GM18909 (cell line): Measurements from ENCODE around the gene BCKDK.
A peak's percentile ranks its signal among the peaks of the same experiment; 100 is the strongest.

Experiments
- ATAC-seq: cut with Tn5 transposase; IDR thresholded peaks from one replicate; pipeline ENCODE4 v1.9.1; 2021; ENCODE audit warnings: mild to moderate bottlenecking; ENCODE audit not compliant: unreplicated experiment, poor library complexity

Gene BCKDK

DNA sequence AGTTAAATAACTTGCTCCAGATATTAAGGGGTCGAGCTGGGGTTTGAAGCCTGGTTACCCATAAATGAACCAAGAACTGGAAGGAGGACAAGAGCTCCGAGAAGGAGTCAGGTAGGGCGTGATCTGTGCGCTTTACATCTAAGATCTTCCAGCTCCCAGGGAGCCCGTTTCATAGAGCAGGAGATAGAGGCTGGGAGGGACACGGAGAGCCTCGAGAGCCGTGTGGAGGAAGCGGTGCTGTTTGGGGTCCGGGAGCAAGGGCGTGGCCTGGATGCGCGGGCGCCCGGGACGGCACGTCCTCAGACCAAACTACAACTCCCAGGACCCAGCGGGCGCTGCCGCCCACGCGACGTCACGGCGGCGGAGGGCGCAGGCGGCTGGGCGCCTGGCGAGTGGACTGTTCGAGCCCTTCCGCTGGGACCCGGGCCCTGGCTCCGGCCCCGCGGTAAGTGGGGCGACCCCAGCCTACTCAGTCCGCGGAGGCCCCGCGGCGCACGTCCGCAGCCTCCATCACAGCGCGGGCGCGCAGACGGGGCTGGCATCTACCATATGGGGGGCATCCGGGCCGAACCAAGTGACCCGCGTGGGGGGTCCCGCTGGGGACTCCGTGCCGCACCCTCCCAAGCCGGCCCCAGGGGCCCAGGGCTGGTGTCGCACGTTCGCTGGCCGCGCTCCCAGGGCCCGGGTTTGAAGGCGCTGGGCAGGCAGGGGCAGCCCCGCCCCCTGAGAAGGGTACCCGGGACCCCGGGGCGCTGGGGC is at the start of gene BCKDK:
Gene BCKDK (plus strand): TSS at position 352 of the 759 bp plus-strand sequence. CDS start 838 bp downstream, outside the sequence.
- peak; percentile 82 for ATAC-seq

DNA sequence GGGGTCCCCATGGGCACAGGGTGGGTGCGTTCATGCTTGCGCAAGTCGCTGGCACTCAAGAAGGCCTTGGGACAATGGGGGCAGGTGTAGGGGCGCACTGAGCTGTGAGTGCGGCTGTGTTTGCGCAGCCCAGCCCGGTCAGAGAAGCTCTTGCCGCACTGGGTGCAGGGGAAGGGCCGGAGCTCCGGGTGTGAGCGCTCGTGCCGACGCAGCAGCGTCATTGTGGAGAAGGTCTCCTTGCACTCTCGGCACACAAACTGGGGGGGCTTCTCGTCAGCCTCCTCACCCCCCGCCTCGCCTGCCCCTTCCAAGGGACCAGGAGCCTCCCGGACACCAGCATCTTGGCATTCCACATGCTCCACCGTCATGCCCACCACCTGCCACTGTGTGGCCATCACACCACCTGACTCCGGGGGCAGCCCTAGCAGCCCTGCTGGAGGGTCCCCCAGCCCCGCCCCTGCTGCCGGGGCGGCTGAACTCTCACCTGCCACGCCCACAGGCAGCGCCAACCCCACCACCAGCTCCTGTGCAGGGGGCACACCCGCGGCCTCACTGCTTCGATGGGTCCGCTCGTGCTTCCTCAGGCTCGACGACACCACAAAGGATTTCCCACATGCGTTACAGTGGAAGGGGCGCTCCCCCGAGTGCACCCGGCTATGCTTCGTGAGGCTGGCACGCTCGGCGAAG is 46.9 kb upstream of the BCKDK start:
- no peak for ATAC-seq

DNA sequence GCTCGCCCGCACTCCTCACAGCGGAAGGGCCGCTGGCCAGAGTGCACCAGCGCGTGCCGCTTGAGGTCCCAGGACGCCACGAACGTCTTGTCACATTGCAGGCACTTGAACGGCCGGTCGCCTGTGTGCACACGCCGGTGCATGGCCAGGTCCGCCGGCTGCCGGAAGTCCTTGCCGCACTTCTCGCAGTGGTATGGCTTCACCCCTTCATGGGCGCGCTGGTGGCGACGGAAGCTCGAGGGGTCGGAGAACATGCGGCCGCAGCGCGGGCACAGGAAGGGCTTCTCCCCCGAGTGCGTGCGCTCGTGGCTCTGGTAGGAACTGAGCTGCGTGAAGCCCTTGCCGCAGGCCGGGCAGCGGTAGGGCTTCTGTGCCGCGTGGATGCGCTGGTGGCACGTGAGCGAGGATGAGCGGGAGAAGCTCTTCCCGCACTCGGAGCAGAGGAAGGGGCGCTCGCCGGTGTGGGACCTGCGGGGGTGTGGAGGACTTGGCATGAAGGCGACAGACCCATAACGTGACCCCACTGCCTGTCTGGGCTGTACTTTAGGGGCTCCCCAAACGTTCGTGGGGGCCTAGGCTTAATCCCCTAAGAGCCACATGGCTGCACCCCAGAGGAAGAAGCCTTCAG is 46.3 kb upstream of the BCKDK start:
- no peak for ATAC-seq

DNA sequence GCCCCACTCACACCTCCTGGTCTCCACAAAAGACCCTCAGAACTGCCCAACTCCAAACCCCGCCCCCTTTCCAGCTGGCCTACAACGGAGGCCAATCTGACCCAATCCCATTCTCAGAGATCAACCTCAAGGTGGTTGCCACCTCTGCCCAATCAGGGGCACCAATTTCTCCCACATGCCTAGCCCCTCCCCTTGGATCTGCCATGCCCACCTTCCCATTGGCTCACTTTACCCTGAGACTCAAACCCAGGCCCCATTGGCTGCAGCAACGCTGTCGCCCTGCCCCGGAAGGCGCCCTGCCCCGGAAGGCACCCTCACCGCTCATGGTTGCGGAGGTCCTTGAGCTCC is 44.7 kb upstream of the BCKDK start:
- ATAC-seq, result no peak

DNA sequence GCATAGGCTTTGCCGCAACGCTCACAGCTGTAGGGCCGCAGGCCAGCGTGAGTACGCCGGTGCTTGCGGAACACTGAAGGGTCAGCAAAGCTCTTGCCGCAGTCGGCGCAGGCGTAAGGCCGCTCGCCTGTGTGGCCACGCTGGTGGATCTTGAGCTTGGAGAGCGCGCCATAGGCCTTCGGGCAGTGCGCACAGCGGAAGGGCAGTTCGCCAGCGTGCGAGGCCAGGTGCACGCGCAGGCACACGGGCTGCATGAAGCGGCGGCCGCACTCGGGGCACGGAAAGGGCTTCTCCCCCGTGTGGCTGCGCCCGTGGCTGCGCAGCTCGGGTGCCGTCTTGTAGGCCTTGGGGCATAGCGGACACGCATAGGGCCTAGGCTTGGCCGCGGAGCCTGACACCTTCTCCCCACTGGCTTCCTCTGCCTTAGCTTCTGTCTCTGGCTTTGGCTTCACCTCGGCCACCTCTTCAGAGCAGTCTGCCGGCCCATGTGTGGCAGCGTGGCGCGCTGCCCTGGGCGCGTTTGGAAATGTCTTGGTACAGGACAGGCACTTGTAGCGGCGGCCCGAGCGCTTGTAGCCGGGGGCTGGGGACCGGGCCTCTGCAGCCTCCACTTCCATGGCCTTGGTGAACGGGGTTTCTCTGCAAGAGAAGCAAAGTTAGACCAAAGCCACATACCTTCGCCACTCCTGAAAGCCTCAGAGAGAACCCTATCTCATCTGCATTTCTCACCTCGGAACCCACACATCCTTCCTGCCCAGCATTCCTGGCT is 44.2 kb upstream of the BCKDK start:
- ATAC-seq, result no peak

DNA sequence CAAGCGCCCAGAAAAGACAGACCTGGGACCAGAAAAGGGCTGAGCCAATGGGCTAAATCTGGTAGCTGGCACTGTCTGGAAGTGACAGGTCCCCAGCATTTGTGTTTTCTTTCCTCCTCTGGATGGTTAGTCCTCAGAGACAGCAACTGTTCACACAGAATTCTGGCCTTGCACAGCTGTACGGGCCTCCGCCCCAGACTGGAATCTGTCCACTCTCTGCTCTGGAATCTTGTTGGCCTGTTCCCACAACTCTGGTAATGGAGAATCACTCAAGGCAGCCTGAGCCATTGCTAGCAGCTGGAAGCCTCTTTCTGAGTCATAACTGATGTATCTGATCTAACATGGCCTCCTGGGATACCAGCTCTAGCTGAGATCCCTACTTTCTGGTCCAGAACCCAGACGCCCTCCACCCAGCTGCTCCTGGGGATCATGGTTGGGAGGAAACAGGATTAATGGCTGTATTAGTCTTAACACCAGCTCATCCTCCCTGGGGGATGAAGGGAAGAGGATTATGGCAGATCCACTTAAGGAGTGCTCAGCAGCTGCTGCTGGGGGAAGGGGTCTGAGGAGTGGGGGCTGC is 43.2 kb upstream of the BCKDK start:
- no peak for ATAC-seq

DNA sequence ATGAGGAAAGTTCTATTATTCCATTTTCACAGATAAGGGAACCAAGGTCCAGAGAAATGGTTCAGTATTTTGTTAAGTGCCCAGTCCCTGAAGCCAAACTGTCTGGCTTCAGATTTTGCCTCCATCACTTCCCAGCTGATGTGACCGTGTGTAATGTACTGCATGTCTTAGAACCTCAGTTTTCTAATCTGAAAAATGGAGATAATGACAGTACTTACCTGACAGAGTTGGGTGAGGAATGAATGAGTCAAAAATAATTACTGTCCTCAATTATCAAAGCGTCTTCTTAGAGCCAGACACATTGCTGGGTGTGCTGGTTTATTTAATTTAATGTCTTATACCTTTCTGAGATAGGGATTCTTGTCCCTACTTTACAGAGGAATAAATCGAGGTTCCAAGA is 40.8 kb upstream of the BCKDK start:
- no peak for ATAC-seq

DNA sequence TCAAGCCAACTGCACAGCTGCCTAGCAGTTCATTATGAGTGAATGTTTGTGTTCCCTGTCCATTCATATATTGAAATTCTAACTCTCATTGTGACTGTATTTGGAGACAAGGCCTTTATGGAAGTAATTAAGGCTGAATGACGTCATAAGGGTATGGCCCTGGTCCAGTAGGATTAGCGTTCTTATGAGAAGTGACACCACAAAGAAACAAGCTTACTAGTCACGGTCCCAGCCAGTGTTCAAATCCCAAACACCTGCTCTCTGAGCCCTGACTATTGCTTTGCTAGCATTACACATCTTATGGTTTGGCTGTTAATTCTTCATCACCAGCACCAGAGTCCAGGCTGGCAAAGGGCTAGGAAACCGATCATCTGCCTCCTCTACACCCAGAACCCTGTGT is 36.3 kb upstream of the BCKDK start:
- no peak for ATAC-seq

DNA sequence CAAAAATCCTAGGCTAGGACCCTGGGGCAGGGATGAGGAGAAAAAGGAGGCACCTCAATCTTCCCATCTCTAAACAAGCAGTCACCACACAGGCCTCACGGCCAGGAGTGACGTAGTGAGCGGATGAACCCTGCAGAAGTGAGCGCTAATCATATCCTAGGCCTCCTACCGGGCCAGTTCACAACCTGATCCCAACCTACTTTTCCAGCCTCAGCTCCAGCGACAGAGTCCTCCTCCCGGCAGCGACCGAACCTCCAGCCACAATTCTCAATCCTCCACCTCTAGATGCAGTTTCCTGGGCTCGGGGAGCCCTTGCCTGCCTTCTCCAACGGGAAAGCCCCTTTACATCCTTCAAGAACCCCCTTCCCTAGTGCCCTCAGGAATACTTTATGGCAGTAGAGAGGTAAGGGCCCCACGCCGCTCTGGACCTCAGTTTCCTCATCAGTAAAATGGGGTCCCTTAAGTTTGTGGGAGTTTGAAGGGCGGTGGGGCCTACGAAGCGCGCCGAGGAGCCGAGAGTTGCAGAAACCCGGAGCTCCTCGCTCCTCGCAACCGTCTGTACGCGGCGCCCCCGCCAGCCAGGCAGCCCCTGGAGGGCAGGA is 35.5 kb upstream of the BCKDK start:
- peak; percentile 1 for ATAC-seq

DNA sequence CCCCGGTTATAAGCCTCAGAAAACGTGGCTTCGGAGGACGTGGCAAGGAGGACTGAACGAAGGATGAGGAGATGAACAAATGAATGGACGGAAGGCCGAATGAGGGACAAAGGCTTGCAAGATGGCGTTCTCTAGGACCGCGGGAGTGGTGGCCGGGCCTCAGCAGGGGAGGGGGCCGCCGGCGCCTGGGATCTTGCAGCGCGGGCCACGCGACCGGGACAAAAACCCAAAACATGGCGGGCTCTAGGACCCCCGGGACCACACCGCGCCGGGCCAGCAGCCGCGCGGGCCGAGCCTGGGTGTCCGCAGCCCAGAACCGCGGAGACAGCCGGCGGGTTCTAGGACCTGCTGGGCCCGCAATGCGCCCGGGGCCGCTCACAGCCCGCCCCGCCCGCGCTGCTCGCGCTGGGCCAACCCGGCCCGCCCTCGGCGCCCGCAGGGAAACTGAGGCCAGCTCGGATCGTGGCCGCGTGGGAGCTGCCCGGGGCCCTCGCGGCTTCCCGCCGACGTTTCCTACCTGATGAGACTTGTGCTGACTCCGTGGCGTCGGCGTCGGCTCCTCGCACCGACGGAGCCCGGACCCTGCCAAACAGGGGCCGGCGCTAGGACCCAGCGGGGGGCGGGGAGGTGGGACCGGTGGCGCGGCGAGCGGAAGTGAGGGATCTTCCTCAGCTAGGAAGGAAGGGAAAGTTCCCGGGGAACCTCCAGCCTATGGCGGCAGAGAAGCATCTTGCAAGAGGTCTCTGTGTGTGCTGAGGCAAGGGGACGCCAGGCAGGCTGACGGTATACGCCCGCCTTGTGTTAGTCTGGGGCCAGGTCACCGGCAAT is 34.8 kb upstream of the BCKDK start:
- ATAC-seq, result peak; percentile 52

DNA sequence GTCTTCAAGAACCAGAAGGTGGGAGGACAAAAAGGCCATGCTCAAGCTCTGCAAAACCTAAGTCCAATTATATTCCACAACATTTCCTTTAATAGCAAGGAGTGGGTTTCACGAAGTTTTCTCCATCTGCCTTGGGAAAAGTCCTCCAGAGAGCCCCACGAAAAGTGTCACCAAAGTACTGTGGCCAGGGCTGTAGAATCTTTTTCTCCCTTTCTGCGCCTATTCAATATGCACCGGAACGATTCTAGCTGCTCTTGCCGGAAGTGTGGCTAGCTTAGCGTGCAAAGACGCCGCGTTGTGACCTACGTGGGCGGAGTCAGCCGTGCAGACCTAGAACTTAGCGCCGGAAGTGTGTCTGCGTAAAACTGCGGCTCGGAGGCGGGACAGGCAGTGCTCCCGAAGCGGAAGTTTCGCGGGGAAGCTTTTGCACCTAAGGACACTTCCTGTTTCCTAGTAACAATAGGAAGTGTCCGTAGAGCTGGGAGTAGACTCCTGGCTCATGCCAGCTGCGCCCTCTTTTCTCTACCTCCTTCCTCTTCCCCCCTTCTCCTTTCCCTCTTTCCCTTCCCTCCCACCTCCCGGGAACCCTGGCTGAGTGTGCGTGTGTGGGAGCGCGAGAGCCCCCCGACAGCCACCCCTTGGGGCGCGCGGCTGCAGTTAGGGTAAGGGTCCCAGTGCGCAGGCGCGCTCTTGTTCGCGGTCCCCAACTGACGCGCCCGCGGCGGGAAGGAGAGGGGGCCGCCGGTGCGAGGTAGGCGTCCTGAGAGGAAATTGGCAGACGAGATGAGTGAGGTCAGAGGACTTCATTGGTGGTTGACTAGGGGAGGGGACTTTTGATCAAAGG is 34.0 kb upstream of the BCKDK start, which contains the start of the genes ZNF646 and ZNF668:
Gene ZNF646 (plus strand): TSS at position 453 of the 844 bp plus-strand sequence. CDS start 1,903 bp downstream, outside the sequence.
Gene ZNF668 (minus strand): TSS at position 271 of the 844 bp plus-strand sequence. CDS start 9,781 bp downstream, outside the sequence.
- ATAC-seq, result peak; percentile 79

DNA sequence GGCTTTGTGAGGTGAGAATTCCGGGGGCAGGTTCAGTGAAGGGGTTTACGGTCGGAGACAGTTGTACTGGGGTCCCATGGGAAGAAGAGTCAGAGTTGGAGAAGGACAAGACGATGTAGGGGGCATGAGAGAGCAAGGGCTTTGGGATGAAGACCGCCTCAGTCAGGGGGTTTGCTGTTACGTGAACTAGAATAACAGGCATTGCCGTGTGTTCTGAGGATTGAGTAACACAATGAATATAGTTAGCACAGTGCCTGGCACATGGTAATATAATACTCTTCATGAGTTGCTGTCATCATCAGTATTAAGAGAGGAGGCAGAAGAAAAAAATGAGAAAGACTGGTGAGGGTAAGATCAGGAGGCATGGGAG is 33.4 kb upstream of the BCKDK start:
- no peak for ATAC-seq

DNA sequence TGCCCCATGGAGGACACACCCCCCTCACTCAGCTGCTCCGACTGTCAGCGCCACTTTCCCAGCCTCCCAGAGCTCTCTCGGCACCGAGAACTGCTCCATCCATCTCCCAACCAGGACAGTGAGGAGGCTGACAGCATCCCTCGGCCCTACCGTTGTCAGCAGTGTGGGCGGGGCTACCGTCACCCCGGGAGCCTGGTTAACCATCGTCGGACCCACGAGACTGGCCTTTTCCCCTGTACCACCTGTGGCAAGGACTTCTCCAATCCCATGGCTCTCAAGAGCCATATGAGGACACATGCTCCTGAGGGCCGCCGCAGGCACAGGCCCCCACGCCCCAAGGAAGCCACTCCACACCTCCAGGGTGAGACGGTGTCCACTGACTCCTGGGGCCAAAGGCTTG is 31.9 kb upstream of the BCKDK start:
- ATAC-seq, result no peak

DNA sequence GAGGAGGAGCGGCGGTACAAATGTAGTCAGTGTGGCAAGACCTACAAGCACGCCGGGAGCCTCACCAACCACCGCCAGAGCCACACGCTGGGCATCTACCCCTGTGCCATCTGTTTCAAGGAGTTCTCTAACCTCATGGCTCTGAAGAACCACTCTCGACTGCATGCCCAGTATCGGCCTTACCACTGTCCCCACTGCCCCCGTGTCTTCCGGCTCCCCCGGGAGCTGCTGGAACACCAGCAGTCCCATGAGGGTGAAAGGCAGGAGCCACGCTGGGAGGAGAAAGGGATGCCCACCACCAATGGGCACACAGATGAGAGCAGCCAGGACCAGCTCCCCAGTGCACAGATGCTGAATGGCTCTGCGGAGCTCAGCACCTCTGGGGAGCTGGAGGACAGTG is 31.2 kb upstream of the BCKDK start:
- ATAC-seq, result no peak

DNA sequence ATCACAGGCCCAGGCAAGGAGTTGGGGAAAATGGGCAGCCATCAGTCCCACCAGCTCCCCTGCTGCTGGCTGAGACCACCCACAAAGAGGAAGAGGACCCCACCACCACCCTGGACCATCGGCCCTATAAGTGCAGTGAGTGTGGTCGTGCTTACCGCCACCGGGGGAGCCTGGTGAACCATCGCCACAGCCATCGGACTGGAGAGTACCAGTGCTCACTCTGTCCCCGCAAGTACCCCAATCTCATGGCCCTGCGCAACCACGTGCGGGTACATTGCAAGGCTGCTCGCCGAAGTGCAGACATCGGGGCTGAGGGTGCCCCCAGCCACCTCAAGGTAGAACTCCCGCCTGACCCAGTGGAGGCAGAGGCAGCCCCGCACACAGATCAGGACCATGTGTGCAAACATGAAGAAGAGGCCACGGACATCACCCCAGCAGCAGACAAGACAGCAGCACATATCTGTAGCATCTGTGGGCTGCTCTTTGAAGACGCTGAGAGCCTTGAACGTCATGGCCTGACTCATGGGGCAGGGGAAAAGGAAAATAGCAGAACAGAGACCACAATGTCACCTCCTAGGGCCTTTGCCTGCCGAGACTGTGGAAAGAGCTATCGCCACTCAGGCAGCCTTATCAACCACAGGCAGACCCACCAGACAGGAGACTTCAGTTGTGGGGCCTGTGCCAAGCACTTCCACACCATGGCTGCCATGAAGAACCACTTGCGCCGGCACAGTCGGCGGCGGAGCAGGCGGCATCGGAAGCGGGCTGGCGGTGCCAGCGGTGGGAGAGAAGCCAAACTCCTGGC is 30.4 kb upstream of the BCKDK start:
- no peak for ATAC-seq

DNA sequence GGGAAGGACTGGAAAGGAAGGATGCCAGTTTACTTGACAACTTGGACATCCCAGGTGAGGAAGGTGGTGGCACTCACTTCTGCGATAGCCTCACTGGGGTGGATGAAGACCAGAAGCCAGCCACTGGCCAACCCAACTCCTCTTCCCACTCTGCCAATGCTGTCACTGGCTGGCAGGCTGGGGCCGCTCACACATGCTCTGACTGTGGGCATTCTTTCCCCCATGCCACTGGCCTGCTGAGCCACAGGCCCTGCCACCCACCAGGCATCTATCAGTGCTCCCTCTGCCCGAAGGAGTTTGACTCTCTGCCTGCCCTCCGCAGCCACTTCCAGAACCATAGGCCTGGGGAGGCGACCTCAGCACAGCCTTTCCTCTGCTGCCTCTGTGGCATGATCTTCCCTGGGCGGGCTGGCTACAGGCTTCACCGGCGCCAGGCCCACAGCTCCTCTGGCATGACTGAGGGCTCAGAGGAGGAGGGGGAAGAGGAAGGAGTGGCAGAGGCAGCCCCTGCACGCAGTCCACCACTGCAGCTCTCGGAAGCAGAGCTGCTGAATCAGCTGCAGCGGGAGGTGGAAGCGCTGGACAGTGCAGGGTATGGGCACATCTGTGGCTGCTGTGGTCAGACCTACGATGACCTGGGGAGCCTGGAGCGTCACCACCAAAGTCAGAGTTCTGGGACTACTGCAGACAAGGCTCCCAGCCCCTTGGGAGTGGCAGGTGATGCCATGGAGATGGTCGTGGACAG is 29.4 kb upstream of the BCKDK start:
- ATAC-seq, result no peak
